Activated CD4-positive, alpha-beta T cell treated with anti-CD3 and anti-CD28 coated beads, Interleukin-2, amount 50 U/mL, for 1 hour (primary cell): Measurements from ENCODE around the gene SNPH.
"Not testable (repeated sequence)": the region's sequence is repeated elsewhere in the genome, so short reads cannot be mapped to it uniquely, and the experiment has no call there.

Source experiments
- DNase-seq: peaks from one replicate; pipeline ENCODE4 v3.0.0-alpha.2; 2020

Gene SNPH

DNA sequence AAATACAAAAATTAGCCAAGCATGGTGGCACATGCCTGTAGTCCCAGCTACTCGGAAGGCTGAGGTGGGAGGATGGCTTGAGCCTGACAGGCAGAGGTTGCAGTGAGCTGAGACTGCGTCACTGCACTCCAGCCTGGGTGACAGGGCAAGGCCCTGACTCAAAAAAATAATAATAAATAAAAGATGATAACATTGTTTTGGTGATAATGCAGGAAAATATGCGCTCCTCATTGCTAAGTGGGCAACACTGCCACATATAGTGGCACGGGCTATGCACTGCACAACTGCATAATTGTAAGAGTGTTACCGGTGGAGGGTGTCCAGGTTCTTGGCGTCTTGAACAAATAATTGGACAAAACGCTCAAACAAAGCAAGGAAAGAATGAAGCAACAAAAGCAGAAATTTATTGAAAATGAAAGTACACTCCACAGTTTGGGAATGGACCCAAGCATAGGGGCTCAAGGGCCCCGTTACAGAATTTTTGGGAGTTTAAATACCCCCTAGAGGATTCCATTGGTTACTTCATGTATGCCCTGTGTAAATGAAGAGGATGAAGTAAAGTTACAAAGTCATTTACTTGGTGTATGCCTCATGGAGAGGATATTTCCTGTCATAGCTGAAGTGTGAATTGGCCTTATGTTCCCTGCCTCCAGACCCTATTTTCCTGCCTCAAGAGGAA is 77.5 kb downstream of the SNPH start:
- not testable (repeated sequence) for DNase-seq

- DNase-seq = no peak
These were observed 79.1 kb downstream of the SNPH start for GRCh38 chr20:1345030-1345755.

- no peak for DNase-seq
These were observed 79.6 kb downstream of the SNPH start for GRCh38 chr20:1345756-1346093.

GRCh38 chr20:1346315-1346969 is 80.3 kb downstream of the SNPH start:
- no peak for DNase-seq

- no peak for DNase-seq
These were observed 87.9 kb downstream of the SNPH start for GRCh38 chr20:1353956-1354355.

GRCh38 chr20:1357921-1358671 is 92.0 kb downstream of the SNPH start:
- DNase-seq = no peak
